Testis (tissue), 3 donors: ENCODE results near the gene TEX2. TPM values are rescaled to one million over a fixed set of nuclear protein-coding genes. Genes with fewer than 3 reads are reported as not detected.
A peak's percentile ranks its signal among the peaks of the same experiment; 100 is the strongest.

Experiments used
- DNase-seq: peaks from one replicate; pipeline ENCODE4 v3.0.0-alpha.2; 2019
- H3K27ac ChIP-seq, 2 donors: fragments of 200-600 bp; sonication (generic); one replicate each; pipeline ENCODE4 v1.5.1; 2019
- H3K27me3 ChIP-seq: fragments of 200-600 bp; sonication (generic); one replicate; pipeline ENCODE4 v1.5.1; 2019
- H3K36me3 ChIP-seq: fragments of 200-600 bp; sonication (generic); one replicate; pipeline ENCODE4 v1.5.1; 2017; ENCODE audit warnings: low read depth; ENCODE audit errors: missing control alignments
- H3K4me1 ChIP-seq: fragments of 200-600 bp; sonication (generic); one replicate; pipeline ENCODE4 v1.5.1; 2019
- H3K4me3 ChIP-seq, 2 donors: fragments of 200-600 bp; sonication (generic); one replicate each; pipeline ENCODE4 v1.5.1; 2017 to 2019
- H3K9me3 ChIP-seq: fragments of 200-600 bp; sonication (generic); one replicate; pipeline ENCODE4 v1.5.1; 2017
- CTCF ChIP-seq, 3 experiments: fragments of 450-650 bp in 2 of 3; fragments of 200-600 bp in 1 of 3; sonication (generic) in 1 of 3; IDR thresholded peaks; one replicate each; pipeline ENCODE4 v1.5.1; 2016 to 2019; ENCODE audit warnings: antibody characterized with exemption in 3 of 3, mild to moderate bottlenecking in 2 of 3, moderate library complexity in 1 of 3
- POLR2A ChIP-seq: fragments of 450-650 bp; IDR thresholded peaks from one replicate; pipeline ENCODE4 v1.6.1; 2017; ENCODE audit warnings: antibody characterized with exemption, mild to moderate bottlenecking, moderate library complexity
- WGBS, 2 donors: methylation state at CpG; one replicate each; pipeline ENCODE4 v1.1.5; 2018; 5-methylcytosine and 5-hydroxymethylcytosine counted together
- intact Hi-C: fragments of 100-400 bp; cut with DNase I; formaldehyde crosslinking; loops from one replicate; pipeline ENCODE4 v1.15.1; 2023; ENCODE audit warnings: low total_unique reads
- polyA plus RNA-seq: library from polyadenylated mRNA; stranded (reverse); fragments of 350-450 nt; fragmentation: Illumina TruSeq; extraction: RNeasy Lipid Tissue Mini Kit (QIAGEN cat#74804); gene quantifications from one replicate; pipeline ENCODE4 v1.2.3, GENCODE V29; 2014; ENCODE audit warnings: low read depth, low replicate concordance; ENCODE audit not compliant: insufficient read depth
- total RNA-seq, 2 donors: library from RNA; depleted of rRNA; stranded (reverse); fragments of >200 nt; gene quantifications; one replicate each; pipeline ENCODE4 v1.2.3, GENCODE V29; 2016

The TEX2 gene
- total and polyA plus RNA-seq, 3 donors from 2014 or later, result 66.0 to 136 (median 99.9) TPM

GRCh38 chr17:64157669-64158180 is 105.3 kb downstream of the TEX2 start:
- H3K36me3 ChIP-seq, result no peaks in the 10 kb centered on the region
- no peak for DNase-seq
- peaks cover 15% of the 10 kb centered on the region for H3K4me1 ChIP-seq
- WGBS, 2 donors, result 97 to 98% methylated on average over 2 of the region's 2 CpGs
- H3K4me3 ChIP-seq, result no peak overlapping the region
- intact Hi-C loops, result no loop called here
- TF ChIP-seq CTCF (IDR thresholded peaks at IDR 0.05) (no peak), POLR2A (no peak)
- H3K27me3 ChIP-seq, result no peaks in the 10 kb centered on the region
- H3K9me3 ChIP-seq, result no peaks in the 10 kb centered on the region
- no peak overlapping the region for H3K27ac ChIP-seq

- Histone ChIP-seq H3K36me3 (no peaks in the 10 kb centered on the region), H3K4me3 (no peak overlapping the region), H3K4me1 (peaks cover 18% of the 10 kb centered on the region), H3K9me3 (no peaks in the 10 kb centered on the region), H3K27me3 (no peaks in the 10 kb centered on the region), H3K27ac (peak overlapping the region; percentile 56 to 83)
- 83 to 100% methylated on average over 2 of the region's 2 CpGs for WGBS, 2 donors
- intact Hi-C loops, result no loop called here
- no peak for TF ChIP-seq POLR2A
- no peak for TF ChIP-seq CTCF (IDR thresholded peaks at IDR 0.05)
- no peak for DNase-seq
These were observed 106.4 kb downstream of the TEX2 start for GRCh38 chr17:64156670-64157069.

- intact Hi-C loops, result no loop called here
- peak; percentile 87 for DNase-seq
- Histone ChIP-seq H3K4me3 (no peak overlapping the region), H3K4me1 (peaks cover 18% of the 10 kb centered on the region), H3K27ac (peak overlapping the region; percentile 56 to 83), H3K9me3 (no peaks in the 10 kb centered on the region), H3K27me3 (no peaks in the 10 kb centered on the region), H3K36me3 (no peaks in the 10 kb centered on the region)
- WGBS, 2 donors, result 51 to 61% methylated on average over 8 to 11 of the region's 11 CpGs
- TF ChIP-seq CTCF (IDR thresholded peaks at IDR 0.05) (no peak), POLR2A (no peak)
These were observed 107.1 kb downstream of the TEX2 start for GRCh38 chr17:64155751-64156544.

GRCh38 chr17:64155129-64155528 is 107.9 kb downstream of the TEX2 start:
- Histone ChIP-seq H3K27ac (peak overlapping the region in 1 of 2 donors; percentile 83), H3K9me3 (no peaks in the 10 kb centered on the region), H3K4me3 (no peak overlapping the region), H3K36me3 (no peaks in the 10 kb centered on the region), H3K27me3 (no peaks in the 10 kb centered on the region), H3K4me1 (peaks cover 18% of the 10 kb centered on the region)
- intact Hi-C loops, result no loop called here
- WGBS, 2 donors, result 85 to 96% methylated on average over 7 of the region's 7 CpGs
- no peak for TF ChIP-seq CTCF (IDR thresholded peaks at IDR 0.05)
- TF ChIP-seq POLR2A, result no peak
- DNase-seq, result no peak

GRCh38 chr17:64154717-64155116 is 108.3 kb downstream of the TEX2 start:
- H3K9me3 ChIP-seq, result no peaks in the 10 kb centered on the region
- WGBS, 2 donors, result 92% methylated on average over 9 of the region's 9 CpGs
- intact Hi-C loops, result no loop called here
- no peaks in the 10 kb centered on the region for H3K36me3 ChIP-seq
- H3K4me3 ChIP-seq, result no peak overlapping the region
- TF ChIP-seq POLR2A (no peak), CTCF (IDR thresholded peaks at IDR 0.05) (no peak)
- H3K4me1 ChIP-seq, result peaks cover 18% of the 10 kb centered on the region
- H3K27ac ChIP-seq, result peak overlapping the region in 1 of 2 donors; percentile 83
- no peaks in the 10 kb centered on the region for H3K27me3 ChIP-seq
- DNase-seq, result no peak
